Astrocyte (in vitro differentiated cells and primary cell): ENCODE measurements around the gene ACTG2. TPM values are rescaled to one million over a fixed set of nuclear protein-coding genes. Genes with fewer than 3 reads are reported as not detected.

ENCODE experiments used
- DNase-seq: peaks from one replicate; pipeline ENCODE4 v3.0.0-alpha.2; 2010; ENCODE audit warnings: low read depth
- FAIRE-seq: peaks from 2 replicates; lab custom pipeline; 2011; peaks lifted over from hg19 to GRCh38; lab: Jason Lieb, UNC
- H2AFZ ChIP-seq: 2 replicates; pipeline ENCODE4 v1.6.0; 2012; ENCODE audit warnings: low read depth, low read length, inconsistent platforms
- H3K27ac ChIP-seq: 2 replicates; pipeline ENCODE4 v1.5.1; 2011; ENCODE audit warnings: low read depth, low read length, inconsistent platforms
- H3K27me3 ChIP-seq: 2 replicates; pipeline ENCODE4 v1.6.0; 2011; ENCODE audit warnings: low read length, inconsistent platforms; ENCODE audit not compliant: insufficient read depth
- H3K36me3 ChIP-seq: 2 replicates; pipeline ENCODE4 v1.5.1; 2011; ENCODE audit warnings: low read length, inconsistent platforms; ENCODE audit not compliant: insufficient read depth
- H3K4me1 ChIP-seq: 2 replicates; pipeline ENCODE4 v1.5.1; 2011; ENCODE audit warnings: low read length, inconsistent platforms; ENCODE audit not compliant: insufficient read depth
- H3K4me2 ChIP-seq: 2 replicates; pipeline ENCODE4 v1.6.0; 2012; ENCODE audit warnings: low read length, inconsistent platforms
- H3K4me3 ChIP-seq: 2 replicates; pipeline ENCODE4 v1.5.1; 2011; ENCODE audit warnings: low read depth, mild to moderate bottlenecking, low read length, inconsistent platforms; ENCODE audit not compliant: insufficient read depth
- H3K79me2 ChIP-seq: 2 replicates; pipeline ENCODE4 v1.6.0; 2012; ENCODE audit warnings: mild to moderate bottlenecking, low read length, inconsistent platforms; ENCODE audit not compliant: insufficient read depth
- H3K9ac ChIP-seq: 2 replicates; pipeline ENCODE4 v1.6.0; 2012; ENCODE audit warnings: mild to moderate bottlenecking, low read length, inconsistent platforms
- H3K9me3 ChIP-seq: 2 replicates; pipeline ENCODE4 v1.5.1; 2012; ENCODE audit warnings: low read depth, mild to moderate bottlenecking, low read length, inconsistent platforms; ENCODE audit not compliant: insufficient read depth
- H4K20me1 ChIP-seq: 2 replicates; pipeline ENCODE4 v1.6.0; 2012; ENCODE audit warnings: low read length, inconsistent platforms; ENCODE audit not compliant: insufficient read depth
- H3K27ac Mint-ChIP-seq: one replicate; pipeline ENCODE4 v1.8.0; 2021; ENCODE audit warnings: mild to moderate bottlenecking, mixed read lengths; ENCODE audit not compliant: unreplicated experiment
- H3K27me3 Mint-ChIP-seq: one replicate; pipeline ENCODE4 v1.8.0; 2021; ENCODE audit warnings: low read depth, mixed read lengths; ENCODE audit not compliant: unreplicated experiment
- H3K36me3 Mint-ChIP-seq: one replicate; pipeline ENCODE4 v1.8.0; 2021; ENCODE audit warnings: low read depth, mixed read lengths; ENCODE audit not compliant: unreplicated experiment
- H3K4me1 Mint-ChIP-seq: one replicate; pipeline ENCODE4 v1.8.0; 2021; ENCODE audit warnings: low read depth, mixed read lengths; ENCODE audit not compliant: unreplicated experiment
- H3K4me3 Mint-ChIP-seq: one replicate; pipeline ENCODE4 v1.8.0; 2021; ENCODE audit warnings: mild to moderate bottlenecking, moderate library complexity, mixed read lengths; ENCODE audit not compliant: unreplicated experiment
- H3K9me3 Mint-ChIP-seq: one replicate; pipeline ENCODE4 v1.8.0; 2021; ENCODE audit warnings: mild to moderate bottlenecking, mixed read lengths; ENCODE audit not compliant: unreplicated experiment
- EZH2 ChIP-seq: IDR thresholded peaks from 2 replicates; pipeline ENCODE4 v1.6.1; 2012; ENCODE audit warnings: mild to moderate bottlenecking, low read length, inconsistent platforms; ENCODE audit not compliant: insufficient read depth
- total RNA-seq: library from RNA; stranded (reverse); gene quantifications from 2 replicates; pipeline ENCODE4 v1.2.1, GENCODE V29; 2021
- TF ChIP-seq, protein P1 (sequence below): IDR thresholded peaks from 2 replicates; pipeline ENCODE4 v1.5.1; 2011; ENCODE audit warnings: low read depth, mild to moderate bottlenecking, inconsistent platforms, low read length, moderate library complexity; ENCODE audit not compliant: insufficient read depth

ACTG2 gene
- total RNA-seq, 1 donor from 2014 or later = 298 TPM

DNA sequence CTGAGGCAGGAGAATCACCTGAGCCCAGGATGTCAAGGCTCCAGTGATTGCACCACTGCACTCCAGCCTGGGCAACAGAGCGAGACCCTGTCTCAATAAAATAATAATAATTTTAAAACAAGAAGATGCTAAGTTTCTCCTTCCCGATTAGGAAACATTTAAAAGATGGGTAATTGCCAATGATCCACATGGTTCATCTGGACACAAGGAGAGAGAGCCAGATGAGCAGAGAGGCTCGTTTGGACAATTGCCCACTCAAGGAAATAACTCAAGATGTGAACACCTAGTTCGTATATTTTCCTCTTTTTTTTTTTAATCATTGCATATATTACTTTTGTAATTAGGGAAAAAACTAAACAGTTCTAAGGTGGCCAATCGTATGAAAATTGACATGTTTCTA lies 3.6 kb upstream of the ACTG2 start:
- no peak for FAIRE-seq
- no peak for DNase-seq
- Histone ChIP-seq H3K4me1 (peaks cover 9% of the 10 kb centered on the region), H3K9ac (no peak overlapping the region), H3K79me2 (peaks cover 13% of the 10 kb centered on the region), H3K27me3 (peaks cover 21% of the 10 kb centered on the region), H3K9me3 (no peaks in the 10 kb centered on the region), H2AFZ (no peak overlapping the region), H3K4me3 (no peak overlapping the region), H3K27ac (no peak overlapping the region), H3K36me3 (no peaks in the 10 kb centered on the region), H3K4me2 (no peak overlapping the region), H4K20me1 (peaks cover 3% of the 10 kb centered on the region)
- Mint-ChIP-seq H3K36me3 (peaks cover 6% of the 10 kb centered on the region), H3K9me3 (no peaks in the 10 kb centered on the region), H3K27me3 (peaks cover 2% of the 10 kb centered on the region), H3K27ac (no peak overlapping the region), H3K4me3 (no peak overlapping the region), H3K4me1 (peaks cover 2% of the 10 kb centered on the region)
- no peak for TF ChIP-seq EZH2
- TF ChIP-seq, protein P1, sequence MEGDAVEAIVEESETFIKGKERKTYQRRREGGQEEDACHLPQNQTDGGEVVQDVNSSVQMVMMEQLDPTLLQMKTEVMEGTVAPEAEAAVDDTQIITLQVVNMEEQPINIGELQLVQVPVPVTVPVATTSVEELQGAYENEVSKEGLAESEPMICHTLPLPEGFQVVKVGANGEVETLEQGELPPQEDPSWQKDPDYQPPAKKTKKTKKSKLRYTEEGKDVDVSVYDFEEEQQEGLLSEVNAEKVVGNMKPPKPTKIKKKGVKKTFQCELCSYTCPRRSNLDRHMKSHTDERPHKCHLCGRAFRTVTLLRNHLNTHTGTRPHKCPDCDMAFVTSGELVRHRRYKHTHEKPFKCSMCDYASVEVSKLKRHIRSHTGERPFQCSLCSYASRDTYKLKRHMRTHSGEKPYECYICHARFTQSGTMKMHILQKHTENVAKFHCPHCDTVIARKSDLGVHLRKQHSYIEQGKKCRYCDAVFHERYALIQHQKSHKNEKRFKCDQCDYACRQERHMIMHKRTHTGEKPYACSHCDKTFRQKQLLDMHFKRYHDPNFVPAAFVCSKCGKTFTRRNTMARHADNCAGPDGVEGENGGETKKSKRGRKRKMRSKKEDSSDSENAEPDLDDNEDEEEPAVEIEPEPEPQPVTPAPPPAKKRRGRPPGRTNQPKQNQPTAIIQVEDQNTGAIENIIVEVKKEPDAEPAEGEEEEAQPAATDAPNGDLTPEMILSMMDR = no peak

DNA sequence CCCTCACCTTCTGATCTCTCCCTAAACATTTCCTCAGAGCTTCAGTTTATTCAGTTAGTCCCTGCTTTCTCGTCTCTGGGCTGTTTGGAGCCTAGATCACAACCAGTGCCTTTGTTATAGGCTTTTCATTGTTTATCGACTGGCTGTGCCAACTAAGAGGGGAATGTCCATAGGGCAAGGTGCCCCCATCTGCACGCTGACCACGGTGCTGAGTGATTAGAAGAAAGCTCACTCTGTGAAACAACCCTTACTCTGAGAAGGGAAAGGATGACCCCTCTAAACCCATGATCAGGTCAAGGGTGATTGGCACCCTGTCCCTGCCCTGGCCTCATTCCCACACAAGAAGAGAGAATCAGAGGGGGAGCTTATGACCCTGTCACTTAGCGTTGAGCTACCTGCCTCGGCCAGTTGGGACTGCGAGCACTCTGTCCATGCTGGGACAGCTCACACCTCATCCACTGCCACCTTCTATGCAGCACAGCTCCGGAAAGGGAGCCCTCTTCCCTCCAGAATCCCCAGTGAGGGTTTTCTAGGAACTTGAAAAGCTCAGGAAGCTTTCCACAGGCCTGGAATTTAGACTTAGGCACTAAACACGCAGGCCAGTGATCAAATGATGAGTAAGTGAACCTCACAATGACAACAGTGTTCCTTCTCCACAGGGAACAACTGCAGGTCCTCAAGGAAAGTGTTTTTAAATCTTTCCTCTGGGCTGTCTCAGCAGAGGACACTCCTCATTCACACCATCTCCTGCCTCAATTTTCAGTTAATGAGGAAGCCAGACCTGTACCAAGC lies 2.3 kb upstream of the ACTG2 start:
- no peak overlapping the region for H3K4me3 ChIP-seq
- Mint-ChIP-seq H3K4me3 (no peak overlapping the region), H3K9me3 (peaks cover 2% of the 10 kb centered on the region), H3K4me1 (peaks cover 4% of the 10 kb centered on the region), H3K27ac (no peak overlapping the region), H3K36me3 (peaks cover 6% of the 10 kb centered on the region), H3K27me3 (peaks cover 2% of the 10 kb centered on the region)
- DNase-seq (no peak), FAIRE-seq (no peak)
- H3K4me1 ChIP-seq = peaks cover 9% of the 10 kb centered on the region
- H3K27ac ChIP-seq = no peak overlapping the region
- TF ChIP-seq, protein P1 = no peak
- TF ChIP-seq EZH2 = no peak
- H3K27me3 ChIP-seq = peaks cover 25% of the 10 kb centered on the region
- no peak overlapping the region for H3K9ac ChIP-seq
- H3K79me2 ChIP-seq = peaks cover 20% of the 10 kb centered on the region
- peak overlapping the region; percentile 6 for H2AFZ ChIP-seq
- no peaks in the 10 kb centered on the region for H3K36me3 ChIP-seq
- peak overlapping the region; percentile 24 for H3K4me2 ChIP-seq
- H3K9me3 ChIP-seq = no peaks in the 10 kb centered on the region
- peaks cover 14% of the 10 kb centered on the region for H4K20me1 ChIP-seq

DNA sequence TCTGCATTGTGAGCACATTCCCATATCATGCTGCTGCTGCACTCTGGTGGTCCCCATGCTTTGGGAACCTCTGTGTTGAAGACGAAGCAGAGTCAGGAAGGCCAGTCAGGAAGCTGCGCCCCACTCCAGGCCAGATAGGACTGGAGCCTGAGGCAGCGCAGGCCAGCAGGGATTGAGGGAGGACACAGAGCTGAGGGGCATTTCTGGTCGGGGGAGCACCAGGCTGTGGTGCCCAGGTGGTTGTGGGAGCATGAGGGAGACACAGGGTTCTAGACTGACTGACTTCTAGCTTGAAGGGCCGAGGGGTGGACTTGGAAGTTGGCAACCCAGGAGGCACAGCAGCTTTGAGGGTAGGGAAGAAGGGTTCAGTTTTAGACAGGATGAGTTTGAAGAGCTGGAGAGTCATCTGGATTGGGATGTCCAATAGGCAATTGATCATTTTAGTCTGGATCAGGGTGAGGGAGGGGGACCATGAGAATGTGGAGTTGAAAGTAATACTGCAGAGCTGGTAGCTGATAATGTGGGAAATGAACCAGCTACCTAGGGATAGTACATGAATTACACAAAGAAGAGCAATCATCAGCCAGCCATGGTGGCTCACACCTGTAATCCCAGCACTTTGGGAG lies 1.4 kb upstream of the ACTG2 start:
- Histone ChIP-seq H3K9me3 (no peaks in the 10 kb centered on the region), H3K36me3 (no peaks in the 10 kb centered on the region), H3K27me3 (peaks cover 25% of the 10 kb centered on the region), H3K4me2 (peak overlapping the region; percentile 24), H3K4me3 (no peak overlapping the region), H3K79me2 (peaks cover 20% of the 10 kb centered on the region), H3K27ac (no peak overlapping the region), H2AFZ (no peak overlapping the region), H3K9ac (no peak overlapping the region), H3K4me1 (peaks cover 13% of the 10 kb centered on the region), H4K20me1 (peaks cover 17% of the 10 kb centered on the region)
- Mint-ChIP-seq H3K4me1 (peaks cover 7% of the 10 kb centered on the region), H3K9me3 (peaks cover 2% of the 10 kb centered on the region), H3K36me3 (peaks cover 6% of the 10 kb centered on the region), H3K4me3 (no peak overlapping the region), H3K27ac (peak overlapping the region; percentile 48), H3K27me3 (peaks cover 2% of the 10 kb centered on the region)
- DNase-seq (no peak), FAIRE-seq (no peak)
- no peak for TF ChIP-seq EZH2
- TF ChIP-seq, protein P1 = no peak
